Measurements from ENCODE around the gene SEM1.
"Not testable (repeated sequence)": the region's sequence is repeated elsewhere in the genome, so short reads cannot be mapped to it uniquely, and the experiment has no call there.

DNA sequence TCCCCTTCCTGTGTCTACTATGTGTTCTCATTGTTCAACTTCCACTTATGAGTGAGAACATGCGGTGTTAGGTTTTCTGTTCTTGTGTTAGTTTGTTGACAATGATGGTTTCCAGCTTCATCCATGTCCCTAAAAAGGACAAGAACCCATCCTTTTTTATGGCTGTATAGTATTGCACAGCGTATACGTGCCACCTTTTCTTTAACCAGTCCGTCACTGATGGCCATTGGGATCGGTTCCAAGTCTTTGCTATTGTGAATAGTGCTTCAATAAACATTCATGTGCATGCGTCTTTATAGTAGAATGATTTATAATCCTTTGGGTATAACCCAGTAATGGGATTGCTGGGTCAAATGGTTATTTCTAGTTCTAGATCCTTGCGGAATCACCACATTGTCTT lies 11.2 kb downstream of the SEM1 start:
- not testable (repeated sequence) for TF ChIP-seq CTCF (conservative IDR thresholded peaks at IDR 0.05); ZFX (IDR thresholded peaks at IDR 0.05)

Measured in C4-2B (cell line).